Liver (tissue), 9 donors: ENCODE measurements around the gene ZG16B. TPM values are rescaled to one million over a fixed set of nuclear protein-coding genes. Genes with fewer than 3 reads are reported as not detected.

ENCODE experiments used
- DNase-seq: peaks from one replicate; pipeline ENCODE4 v3.0.0-alpha.2; 2017; ENCODE audit warnings: low spot score
- H3K27ac ChIP-seq, 2 donors: one replicate each; pipeline ENCODE4 v1.7.0; 2013; ENCODE audit warnings: inconsistent platforms in 2 of 2, low read length in 2 of 2, control low read depth in 1 of 2, low read depth in 1 of 2, mild to moderate bottlenecking in 1 of 2
- H3K27me3 ChIP-seq, 4 donors: one replicate each; pipeline versions ENCODE4 v1.6.1 to v1.7.0; 2013; ENCODE audit warnings: low read length in 3 of 4, inconsistent platforms in 1 of 4, mild to moderate bottlenecking in 1 of 4, moderate library complexity in 1 of 4; ENCODE audit not compliant: control insufficient read depth in 4 of 4, insufficient read depth in 4 of 4
- H3K36me3 ChIP-seq, 4 donors: one replicate each; pipeline versions ENCODE4 v1.6.1 to v1.7.0; 2013; ENCODE audit warnings: low read length in 3 of 4, mild to moderate bottlenecking in 3 of 4, low read depth in 1 of 4, moderate library complexity in 1 of 4; ENCODE audit not compliant: control insufficient read depth in 4 of 4, insufficient read depth in 3 of 4
- H3K4me1 ChIP-seq, 4 donors: one replicate each; pipeline versions ENCODE4 v1.6.1 to v1.7.0; 2013; ENCODE audit warnings: low read length in 3 of 4, mild to moderate bottlenecking in 3 of 4, moderate library complexity in 1 of 4; ENCODE audit not compliant: control insufficient read depth in 4 of 4, insufficient read depth in 4 of 4
- H3K4me3 ChIP-seq, 3 donors: one replicate each; pipeline versions ENCODE4 v1.6.1 to v1.7.0; 2013; ENCODE audit warnings: low read length in 3 of 3, control low read depth in 1 of 3, low read depth in 1 of 3, mild to moderate bottlenecking in 1 of 3
- H3K9ac ChIP-seq, 2 donors: one replicate each; pipeline ENCODE4 v1.7.0; 2013; ENCODE audit warnings: low read length in 2 of 2, mild to moderate bottlenecking in 2 of 2, moderate library complexity in 2 of 2, control low read depth in 1 of 2, low read depth in 1 of 2
- H3K9me3 ChIP-seq, 4 donors: one replicate each; pipeline versions ENCODE4 v1.6.1 to v1.7.0; 2013; ENCODE audit warnings: low read length in 3 of 4; ENCODE audit not compliant: control insufficient read depth in 4 of 4
- FOXA2 ChIP-seq: IDR thresholded peaks from 2 replicates; pipeline ENCODE4 v1.6.1; 2016; ENCODE audit warnings: antibody characterized with exemption
- GABPA ChIP-seq, 2 donors: IDR thresholded peaks in 1 of 2; conservative IDR thresholded peaks in 1 of 2; 2 replicates each; pipeline ENCODE4 v1.6.1; 2016; ENCODE audit warnings: antibody characterized with exemption in 2 of 2, mild to moderate bottlenecking in 1 of 2, moderate library complexity in 1 of 2
- HNF4A ChIP-seq, 2 donors: conservative IDR thresholded peaks; 2 replicates each; pipeline ENCODE4 v1.6.1; 2016; ENCODE audit warnings: antibody characterized with exemption in 2 of 2, mild to moderate bottlenecking in 2 of 2
- HNF4G ChIP-seq: IDR thresholded peaks from 2 replicates; pipeline ENCODE4 v1.6.1; 2016; ENCODE audit warnings: antibody characterized with exemption
- NR2F2 ChIP-seq: IDR thresholded peaks from 2 replicates; pipeline ENCODE4 v1.6.1; 2016; ENCODE audit warnings: antibody characterized with exemption
- WGBS: extraction: QIAGEN DNeasy Blood & Tissue Kit; methylation state at CpG from one replicate; pipeline ENCODE4 v1.1.7; 2013; 5-methylcytosine and 5-hydroxymethylcytosine counted together
- polyA plus RNA-seq, 2 donors: library from polyadenylated mRNA; stranded (reverse) in 1 of 2; unstranded in 1 of 2; fragments of 200-250 nt in 1 of 2; fragments of >200 nt in 1 of 2; fragmentation: Nextera tagmentation in 1 of 2; extraction: Ambion mirVana in 1 of 2; gene quantifications; one replicate each; pipeline versions ENCODE4 v1.2.1 to v1.2.3, GENCODE V29; 2013 to 2015
- total RNA-seq, 2 donors: library from RNA; depleted of rRNA; stranded (reverse); fragments of >200 nt; gene quantifications; one replicate each; pipeline ENCODE4 v1.2.3, GENCODE V29; 2014
- TF ChIP-seq, protein P1 (sequence below): fragments of 150-350 bp; IDR thresholded peaks from 2 replicates; pipeline ENCODE4 v1.5.1; 2017; ENCODE audit warnings: improper control_type of control experiment, low read depth, low read length; ENCODE audit not compliant: missing input control
- TF ChIP-seq, protein P2 (sequence below): IDR thresholded peaks from 2 replicates; pipeline ENCODE4 v1.6.1; 2016; ENCODE audit warnings: antibody characterized with exemption
- TF ChIP-seq, protein P3 (sequence below): IDR thresholded peaks from 2 replicates; pipeline ENCODE4 v1.6.1; 2016; ENCODE audit warnings: antibody characterized with exemption
- TF ChIP-seq, protein P4 (sequence below): IDR thresholded peaks from 2 replicates; pipeline ENCODE4 v1.6.1; 2016; ENCODE audit warnings: antibody characterized with exemption, mild to moderate bottlenecking
- donor health status: healthy.
- donor health status: healthy.
- donor health status: healthy.
- donor health status: healthy.
- donor health status: healthy.

Gene ZG16B
- total and polyA plus RNA-seq, 4 donors = 0.24 to 0.79 (median 0.43) TPM

DNA sequence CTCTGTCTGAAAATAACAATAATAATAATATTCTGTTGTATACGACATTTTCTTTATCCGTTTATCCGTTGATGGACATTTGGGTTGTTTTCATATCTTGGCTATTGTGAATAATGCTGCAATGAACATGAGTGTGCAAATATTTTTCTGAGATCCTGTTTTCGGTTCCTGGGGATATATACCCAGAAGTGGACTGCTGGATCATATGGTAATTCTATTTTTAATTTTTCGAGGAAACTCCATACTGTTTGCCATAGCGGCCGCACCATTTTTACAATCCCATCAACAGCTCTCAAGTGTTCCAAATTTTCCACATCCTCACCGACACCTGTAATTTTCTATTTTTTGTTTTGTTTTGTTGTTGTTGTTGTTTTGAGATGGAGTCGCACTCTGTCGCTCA lies 37.2 kb upstream of the ZG16B start:
- WGBS = 86% methylated on average over 10 of the region's 10 CpGs
- DNase-seq = no peak
- H3K9ac ChIP-seq = no peak overlapping the region
- TF ChIP-seq NR2F2 = no peak
- no peak for TF ChIP-seq HNF4A (conservative IDR thresholded peaks at IDR 0.05)
- no peak for TF ChIP-seq GABPA (IDR thresholded peaks at IDR 0.05 in 1 of 2, conservative IDR thresholded peaks at IDR 0.05 in 1 of 2)
- TF ChIP-seq FOXA2 = no peak
- TF ChIP-seq, protein P1, sequence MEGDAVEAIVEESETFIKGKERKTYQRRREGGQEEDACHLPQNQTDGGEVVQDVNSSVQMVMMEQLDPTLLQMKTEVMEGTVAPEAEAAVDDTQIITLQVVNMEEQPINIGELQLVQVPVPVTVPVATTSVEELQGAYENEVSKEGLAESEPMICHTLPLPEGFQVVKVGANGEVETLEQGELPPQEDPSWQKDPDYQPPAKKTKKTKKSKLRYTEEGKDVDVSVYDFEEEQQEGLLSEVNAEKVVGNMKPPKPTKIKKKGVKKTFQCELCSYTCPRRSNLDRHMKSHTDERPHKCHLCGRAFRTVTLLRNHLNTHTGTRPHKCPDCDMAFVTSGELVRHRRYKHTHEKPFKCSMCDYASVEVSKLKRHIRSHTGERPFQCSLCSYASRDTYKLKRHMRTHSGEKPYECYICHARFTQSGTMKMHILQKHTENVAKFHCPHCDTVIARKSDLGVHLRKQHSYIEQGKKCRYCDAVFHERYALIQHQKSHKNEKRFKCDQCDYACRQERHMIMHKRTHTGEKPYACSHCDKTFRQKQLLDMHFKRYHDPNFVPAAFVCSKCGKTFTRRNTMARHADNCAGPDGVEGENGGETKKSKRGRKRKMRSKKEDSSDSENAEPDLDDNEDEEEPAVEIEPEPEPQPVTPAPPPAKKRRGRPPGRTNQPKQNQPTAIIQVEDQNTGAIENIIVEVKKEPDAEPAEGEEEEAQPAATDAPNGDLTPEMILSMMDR = no peak
- TF ChIP-seq, protein P2, sequence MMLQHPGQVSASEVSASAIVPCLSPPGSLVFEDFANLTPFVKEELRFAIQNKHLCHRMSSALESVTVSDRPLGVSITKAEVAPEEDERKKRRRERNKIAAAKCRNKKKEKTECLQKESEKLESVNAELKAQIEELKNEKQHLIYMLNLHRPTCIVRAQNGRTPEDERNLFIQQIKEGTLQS = no peak
- TF ChIP-seq, protein P3, sequence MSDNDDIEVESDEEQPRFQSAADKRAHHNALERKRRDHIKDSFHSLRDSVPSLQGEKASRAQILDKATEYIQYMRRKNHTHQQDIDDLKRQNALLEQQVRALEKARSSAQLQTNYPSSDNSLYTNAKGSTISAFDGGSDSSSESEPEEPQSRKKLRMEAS = no peak
- H3K4me3 ChIP-seq = no peak overlapping the region
- no peak overlapping the region for H3K27ac ChIP-seq
- no peaks in the 10 kb centered on the region for H3K36me3 ChIP-seq
- no peaks in the 10 kb centered on the region for H3K9me3 ChIP-seq
- H3K4me1 ChIP-seq = no peaks in the 10 kb centered on the region
- peaks cover 0 to 6% (median 0%) of the 10 kb centered on the region in 4 donors for H3K27me3 ChIP-seq

DNA sequence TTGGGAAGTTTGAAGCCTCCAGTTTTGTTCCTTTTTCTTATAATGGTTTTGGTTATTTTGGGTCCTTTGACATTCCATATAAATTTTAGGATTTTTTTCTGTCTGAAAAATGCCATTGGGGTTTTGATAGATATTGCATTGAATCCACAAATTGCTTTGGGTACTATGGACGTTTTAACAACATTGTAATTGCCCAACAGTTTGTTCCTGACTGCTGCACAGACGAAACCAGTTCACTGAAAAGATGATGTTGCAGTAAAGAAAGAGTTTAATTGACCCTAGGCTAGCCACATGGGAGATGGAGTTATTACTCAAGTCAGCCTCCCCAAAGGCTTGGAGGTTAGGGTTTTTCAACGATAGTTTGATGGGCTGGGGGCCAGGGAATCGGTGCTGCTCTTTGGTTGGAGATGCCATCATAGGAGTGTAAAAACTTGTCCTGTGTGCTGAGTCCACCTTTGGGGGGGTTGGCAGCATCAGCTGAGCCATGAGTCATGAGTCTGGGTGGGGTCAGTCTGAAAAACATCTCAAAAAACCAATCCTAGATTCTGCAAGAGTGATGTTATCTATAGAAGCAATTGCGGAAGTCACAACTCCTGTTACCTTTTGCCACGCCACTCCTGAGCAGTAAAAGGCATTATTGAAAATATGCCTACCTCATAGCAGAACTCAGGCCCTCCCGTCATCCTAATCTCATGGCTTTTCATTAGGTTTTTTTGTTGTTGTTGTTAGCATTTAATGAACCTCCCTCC lies 34.5 kb upstream of the ZG16B start:
- 62% methylated on average over 7 of the region's 7 CpGs for WGBS
- H3K27ac ChIP-seq = no peak overlapping the region
- no peak overlapping the region for H3K4me3 ChIP-seq
- no peak for TF ChIP-seq HNF4G
- TF ChIP-seq, protein P3 = no peak
- H3K4me1 ChIP-seq = no peaks in the 10 kb centered on the region
- peaks cover 0 to 4% (median 2%) of the 10 kb centered on the region in 4 donors for H3K27me3 ChIP-seq
- no peaks in the 10 kb centered on the region for H3K9me3 ChIP-seq
- no peak for DNase-seq
- no peaks in the 10 kb centered on the region for H3K36me3 ChIP-seq
- H3K9ac ChIP-seq = no peak overlapping the region

DNA sequence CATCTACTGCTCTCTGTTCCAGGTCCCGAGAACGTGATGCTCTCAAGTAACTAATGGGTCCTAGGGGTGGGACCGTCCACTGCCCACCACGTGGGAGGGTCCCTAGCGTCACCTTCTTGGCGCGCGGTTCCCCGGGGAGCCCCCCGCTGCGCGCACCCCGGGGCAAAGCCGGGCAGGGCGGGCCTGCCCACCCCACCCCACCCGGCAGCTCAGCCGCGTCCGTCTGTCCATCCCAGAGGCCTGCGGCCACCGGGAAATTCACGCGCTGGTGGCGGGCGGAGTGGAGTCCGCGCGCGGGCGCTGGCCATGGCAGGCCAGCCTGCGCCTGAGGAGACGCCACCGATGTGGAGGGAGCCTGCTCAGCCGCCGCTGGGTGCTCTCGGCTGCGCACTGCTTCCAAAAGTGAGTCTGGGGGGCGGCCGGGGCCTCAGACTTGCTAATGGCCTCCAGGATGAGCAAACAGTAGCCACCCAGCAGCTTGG lies 31.3 kb upstream of the ZG16B start:
- Histone ChIP-seq H3K27me3 (peaks cover 0 to 3% (median 1%) of the 10 kb centered on the region in 4 donors), H3K36me3 (no peaks in the 10 kb centered on the region), H3K27ac (no peak overlapping the region), H3K9ac (no peak overlapping the region), H3K4me1 (no peaks in the 10 kb centered on the region), H3K9me3 (peaks cover 0 to 2% (median 0%) of the 10 kb centered on the region in 4 donors), H3K4me3 (no peak overlapping the region)
- WGBS = 82% methylated on average over 39 of the region's 39 CpGs
- no peak for DNase-seq
- TF ChIP-seq, protein P4, sequence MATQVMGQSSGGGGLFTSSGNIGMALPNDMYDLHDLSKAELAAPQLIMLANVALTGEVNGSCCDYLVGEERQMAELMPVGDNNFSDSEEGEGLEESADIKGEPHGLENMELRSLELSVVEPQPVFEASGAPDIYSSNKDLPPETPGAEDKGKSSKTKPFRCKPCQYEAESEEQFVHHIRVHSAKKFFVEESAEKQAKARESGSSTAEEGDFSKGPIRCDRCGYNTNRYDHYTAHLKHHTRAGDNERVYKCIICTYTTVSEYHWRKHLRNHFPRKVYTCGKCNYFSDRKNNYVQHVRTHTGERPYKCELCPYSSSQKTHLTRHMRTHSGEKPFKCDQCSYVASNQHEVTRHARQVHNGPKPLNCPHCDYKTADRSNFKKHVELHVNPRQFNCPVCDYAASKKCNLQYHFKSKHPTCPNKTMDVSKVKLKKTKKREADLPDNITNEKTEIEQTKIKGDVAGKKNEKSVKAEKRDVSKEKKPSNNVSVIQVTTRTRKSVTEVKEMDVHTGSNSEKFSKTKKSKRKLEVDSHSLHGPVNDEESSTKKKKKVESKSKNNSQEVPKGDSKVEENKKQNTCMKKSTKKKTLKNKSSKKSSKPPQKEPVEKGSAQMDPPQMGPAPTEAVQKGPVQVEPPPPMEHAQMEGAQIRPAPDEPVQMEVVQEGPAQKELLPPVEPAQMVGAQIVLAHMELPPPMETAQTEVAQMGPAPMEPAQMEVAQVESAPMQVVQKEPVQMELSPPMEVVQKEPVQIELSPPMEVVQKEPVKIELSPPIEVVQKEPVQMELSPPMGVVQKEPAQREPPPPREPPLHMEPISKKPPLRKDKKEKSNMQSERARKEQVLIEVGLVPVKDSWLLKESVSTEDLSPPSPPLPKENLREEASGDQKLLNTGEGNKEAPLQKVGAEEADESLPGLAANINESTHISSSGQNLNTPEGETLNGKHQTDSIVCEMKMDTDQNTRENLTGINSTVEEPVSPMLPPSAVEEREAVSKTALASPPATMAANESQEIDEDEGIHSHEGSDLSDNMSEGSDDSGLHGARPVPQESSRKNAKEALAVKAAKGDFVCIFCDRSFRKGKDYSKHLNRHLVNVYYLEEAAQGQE = no peak
- TF ChIP-seq, protein P3 = no peak
